ENCODE results near the gene SPESP1. TPM values are rescaled to one million over a fixed set of nuclear protein-coding genes. Genes with fewer than 3 reads are reported as not detected.

The SPESP1 gene
- total RNA-seq, 4 donors from 2014 or later = 0.93 to 4.1 (median 2.7) TPM

- no peak for DNase-seq (ENCODE audit: low spot score)
- no peak for TF ChIP-seq CTCF (IDR thresholded peaks at IDR 0.05)
These were observed 55.1 kb downstream of the SPESP1 start for GRCh38 chr15:68985361-68985891.

GRCh38 chr15:68986322-68986721 lies 56.0 kb downstream of the SPESP1 start:
- DNase-seq (ENCODE audit: low spot score) = no peak
- TF ChIP-seq CTCF (IDR thresholded peaks at IDR 0.05) = no peak
- no peak for ATAC-seq (ENCODE audit: low FRiP score)

More at GRCh38 chr15:68985361-68985891, 55.1 kb downstream of the SPESP1 start:
- no peak for ATAC-seq (ENCODE audit: low FRiP score)

GRCh38 chr15:68987120-68987519 lies 56.8 kb downstream of the SPESP1 start:
- TF ChIP-seq CTCF (IDR thresholded peaks at IDR 0.05) = no peak
- ATAC-seq (ENCODE audit: low FRiP score) (no peak), DNase-seq (ENCODE audit: low spot score) (no peak)

GRCh38 chr15:68987676-68988075 lies 57.4 kb downstream of the SPESP1 start:
- ATAC-seq (ENCODE audit: low FRiP score) (no peak), DNase-seq (ENCODE audit: low spot score) (no peak)
- TF ChIP-seq CTCF (IDR thresholded peaks at IDR 0.05) = no peak

- ATAC-seq (ENCODE audit: low FRiP score) (no peak), DNase-seq (ENCODE audit: low spot score) (no peak)
- TF ChIP-seq CTCF (IDR thresholded peaks at IDR 0.05) = no peak
These were observed 59.4 kb downstream of the SPESP1 start for GRCh38 chr15:68989541-68990230.

- DNase-seq (ENCODE audit: low spot score) = no peak
- ATAC-seq (ENCODE audit: low FRiP score) = no peak
- TF ChIP-seq CTCF (IDR thresholded peaks at IDR 0.05) = no peak
These were observed 60.1 kb downstream of the SPESP1 start for GRCh38 chr15:68990231-68990991.

Measured in omental fat pad (tissue), 4 donors.